Activated CD4-positive, alpha-beta memory T cell treated with anti-CD3 and anti-CD28 coated beads for 36 hours (primary cell): ENCODE data around the gene NDUFA6. TPM values are rescaled to one million over a fixed set of nuclear protein-coding genes. Genes with fewer than 3 reads are reported as not detected.

ENCODE experiments used
- CTCF ChIA-PET: fragments of 350-600 bp; sonication (Branson Sonifier 250); formaldehyde crosslinking; loops from one replicate; lab custom pipeline; 2021; ENCODE audit warnings: antibody characterized with exemption, inconsistent platforms; lab: Charles Lee
- POLR2A ChIA-PET: fragments of 350-600 bp; sonication (Branson Sonifier 250); formaldehyde crosslinking; loops from one replicate; lab custom pipeline; 2021; ENCODE audit warnings: antibody characterized with exemption; lab: Charles Lee
- DNase-seq: peaks from one replicate; pipeline ENCODE4 v3.0.0-alpha.2; 2020
- H3K27ac Mint-ChIP-seq: one replicate; pipeline ENCODE4 v1.8.0; 2021; ENCODE audit warnings: mixed read lengths
- H3K27me3 Mint-ChIP-seq: one replicate; pipeline ENCODE4 v1.8.0; 2021; ENCODE audit warnings: mixed read lengths
- H3K36me3 Mint-ChIP-seq: one replicate; pipeline ENCODE4 v1.8.0; 2021; ENCODE audit warnings: mixed read lengths
- H3K4me1 Mint-ChIP-seq: one replicate; pipeline ENCODE4 v1.8.0; 2021; ENCODE audit warnings: low read depth, mixed read lengths
- H3K4me3 Mint-ChIP-seq: one replicate; pipeline ENCODE4 v1.8.0; 2021; ENCODE audit warnings: mild to moderate bottlenecking, mixed read lengths
- H3K9me3 Mint-ChIP-seq: one replicate; pipeline ENCODE4 v1.8.0; 2021; ENCODE audit warnings: mixed read lengths
- intact Hi-C: fragments of 100-400 bp; cut with micrococcal nuclease; formaldehyde crosslinking; loops from one replicate; pipeline ENCODE4 v1.15.1; 2023
- total RNA-seq, 2 experiments: library from RNA; stranded (reverse); gene quantifications; one replicate each; pipeline ENCODE4 v1.2.3, GENCODE V29; 2021

The NDUFA6 gene
- total RNA-seq, 2 experiments from 2014 or later = 124 to 129 TPM

- intact Hi-C loops = loop anchor here (1.0 to 5.0 kb wide), 5 partner anchors 20 to 288 kb away; partner anchors contain the start of genes CENPM, NDUFA6 and SEPTIN3
- DNase-seq = no peak
- peak overlapping the region; percentile 88 for H3K4me3 Mint-ChIP-seq
- H3K36me3 Mint-ChIP-seq = peaks cover 16% of the 10 kb centered on the region
- ChIA-PET POLR2A (interaction anchor here (0.5 to 2.6 kb wide), 10 partner anchors 10 to 269 kb away, joined by 3 to 19 read pairs (median 4); partner anchors contain the start of genes CCDC134, CENPM, NDUFA6 and SMDT1), CTCF (interaction anchor here (0.7 to 1.6 kb wide), 6 partner anchors 20 to 374 kb away, joined by 3 to 5 read pairs (median 4); partner anchors contain the start of gene NDUFA6)
- peak overlapping the region; percentile 89 for H3K27ac Mint-ChIP-seq
- no peaks in the 10 kb centered on the region for H3K27me3 Mint-ChIP-seq
- peaks cover 26% of the 10 kb centered on the region for H3K4me1 Mint-ChIP-seq
- no peaks in the 10 kb centered on the region for H3K9me3 Mint-ChIP-seq
Measured at GRCh38 chr22:42069801-42070516, 20.6 kb downstream of the NDUFA6 start.

DNA sequence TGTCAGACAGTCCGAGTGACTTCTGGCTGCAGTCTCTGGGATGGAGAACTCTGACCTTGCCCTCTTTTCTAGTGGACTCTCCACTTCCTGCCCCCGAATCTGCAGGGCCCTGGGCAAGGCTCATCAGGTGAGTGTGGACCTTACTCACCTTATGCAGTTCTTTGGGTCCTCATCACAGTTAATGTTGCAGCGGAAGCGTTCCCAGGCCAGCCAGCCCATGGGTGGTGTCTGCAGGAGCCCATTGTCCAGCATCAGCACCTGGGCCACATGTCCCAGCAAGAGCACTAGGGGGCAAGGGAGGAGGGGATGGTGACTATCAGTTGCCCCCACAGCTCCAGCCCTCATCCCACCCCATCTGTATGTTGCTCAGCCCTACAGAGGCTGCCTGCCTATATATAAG is 22.3 kb downstream of the NDUFA6 start:
- CTCF ChIA-PET = interaction anchor here (1.6 kb wide), 1 partner anchor 371 kb away, joined by 4 read pairs; no protein-coding TSS in a partner anchor
- H3K9me3 Mint-ChIP-seq = no peaks in the 10 kb centered on the region
- intact Hi-C loops = no loop called here
- H3K27ac Mint-ChIP-seq = no peak overlapping the region
- no peak for DNase-seq
- POLR2A ChIA-PET = interaction anchor here (1.3 to 2.6 kb wide), 2 partner anchors 22 to 37 kb away, joined by 3 to 7 read pairs; partner anchors contain the start of gene NDUFA6
- H3K4me3 Mint-ChIP-seq = no peak overlapping the region
- no peaks in the 10 kb centered on the region for H3K27me3 Mint-ChIP-seq
- H3K36me3 Mint-ChIP-seq = peaks cover 22% of the 10 kb centered on the region
- H3K4me1 Mint-ChIP-seq = peaks cover 21% of the 10 kb centered on the region

DNA sequence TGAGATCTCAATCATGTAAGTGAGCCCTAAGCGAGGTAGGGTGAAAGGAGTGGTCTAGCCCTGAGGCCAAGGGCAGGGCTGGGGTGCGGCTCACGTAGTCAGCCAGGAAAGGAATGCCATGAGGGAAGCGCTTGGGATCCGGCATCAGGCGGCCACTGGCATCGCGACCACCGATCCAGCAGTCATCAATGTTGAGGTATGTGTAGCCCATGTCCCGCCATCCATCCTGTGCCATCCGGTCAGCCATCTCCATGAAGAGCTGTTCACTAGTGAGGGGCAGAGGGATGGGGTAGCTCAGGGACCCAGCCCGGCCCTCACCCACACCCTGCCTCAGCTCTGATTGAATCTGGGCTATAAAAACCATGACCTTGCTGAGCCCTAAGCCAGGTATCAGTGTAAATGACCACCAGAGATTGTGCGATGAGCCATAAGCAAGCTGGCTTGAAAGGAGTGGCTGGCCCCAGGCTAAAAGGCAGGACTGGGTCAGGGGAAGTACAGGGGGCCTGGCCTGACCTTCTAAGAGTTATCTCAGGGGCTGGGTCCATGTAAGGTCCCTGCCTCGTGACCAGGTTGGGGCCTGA is 22.8 kb downstream of the NDUFA6 start:
- CTCF ChIA-PET = no interaction called here
- POLR2A ChIA-PET = interaction anchor here (1.3 kb wide), 1 partner anchor 22 kb away, joined by 3 read pairs; the partner anchor contains the start of gene NDUFA6
- Mint-ChIP-seq H3K4me1 (peaks cover 17% of the 10 kb centered on the region), H3K36me3 (peaks cover 28% of the 10 kb centered on the region), H3K27me3 (no peaks in the 10 kb centered on the region), H3K9me3 (no peaks in the 10 kb centered on the region), H3K4me3 (no peak overlapping the region), H3K27ac (no peak overlapping the region)
- no peak for DNase-seq
- intact Hi-C loops = no loop called here

DNA sequence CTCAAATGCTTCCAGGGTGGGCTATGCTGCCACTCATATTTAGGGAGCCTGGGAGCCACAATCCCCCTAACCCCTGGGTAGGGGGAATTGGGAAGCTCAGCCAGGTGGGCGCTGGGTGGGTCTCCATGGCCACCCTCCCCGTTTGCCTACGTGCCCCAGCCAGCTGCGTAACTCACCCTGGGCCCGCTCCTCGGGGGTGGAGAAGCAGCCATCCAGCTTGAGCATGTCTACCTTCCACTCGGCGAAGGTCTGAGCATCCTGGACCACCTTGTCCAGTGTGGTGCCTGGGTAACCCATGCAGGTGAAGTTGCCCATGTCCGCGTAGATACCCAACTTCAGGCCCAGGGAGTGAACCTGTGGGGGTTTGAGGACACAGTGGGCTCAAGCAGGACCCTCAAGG is 23.6 kb downstream of the NDUFA6 start:
- no peak for DNase-seq

GRCh38 chr22:42066126-42066761 is 24.3 kb downstream of the NDUFA6 start:
- Mint-ChIP-seq H3K4me1 (peaks cover 9% of the 10 kb centered on the region), H3K27me3 (no peaks in the 10 kb centered on the region), H3K27ac (no peak overlapping the region), H3K4me3 (no peak overlapping the region), H3K9me3 (no peaks in the 10 kb centered on the region), H3K36me3 (peaks cover 32% of the 10 kb centered on the region)
- ChIA-PET CTCF (no interaction called here), POLR2A (no interaction called here)
- intact Hi-C loops = no loop called here
- DNase-seq = no peak

More for the DNA sequence above, 23.6 kb downstream of the NDUFA6 start:
- peaks cover 16% of the 10 kb centered on the region for H3K4me1 Mint-ChIP-seq
- no peak overlapping the region for H3K4me3 Mint-ChIP-seq
- intact Hi-C loops = no loop called here
- ChIA-PET CTCF (no interaction called here), POLR2A (no interaction called here)
- no peaks in the 10 kb centered on the region for H3K27me3 Mint-ChIP-seq
- no peak overlapping the region for H3K27ac Mint-ChIP-seq
- H3K9me3 Mint-ChIP-seq = no peaks in the 10 kb centered on the region
- H3K36me3 Mint-ChIP-seq = peaks cover 31% of the 10 kb centered on the region

DNA sequence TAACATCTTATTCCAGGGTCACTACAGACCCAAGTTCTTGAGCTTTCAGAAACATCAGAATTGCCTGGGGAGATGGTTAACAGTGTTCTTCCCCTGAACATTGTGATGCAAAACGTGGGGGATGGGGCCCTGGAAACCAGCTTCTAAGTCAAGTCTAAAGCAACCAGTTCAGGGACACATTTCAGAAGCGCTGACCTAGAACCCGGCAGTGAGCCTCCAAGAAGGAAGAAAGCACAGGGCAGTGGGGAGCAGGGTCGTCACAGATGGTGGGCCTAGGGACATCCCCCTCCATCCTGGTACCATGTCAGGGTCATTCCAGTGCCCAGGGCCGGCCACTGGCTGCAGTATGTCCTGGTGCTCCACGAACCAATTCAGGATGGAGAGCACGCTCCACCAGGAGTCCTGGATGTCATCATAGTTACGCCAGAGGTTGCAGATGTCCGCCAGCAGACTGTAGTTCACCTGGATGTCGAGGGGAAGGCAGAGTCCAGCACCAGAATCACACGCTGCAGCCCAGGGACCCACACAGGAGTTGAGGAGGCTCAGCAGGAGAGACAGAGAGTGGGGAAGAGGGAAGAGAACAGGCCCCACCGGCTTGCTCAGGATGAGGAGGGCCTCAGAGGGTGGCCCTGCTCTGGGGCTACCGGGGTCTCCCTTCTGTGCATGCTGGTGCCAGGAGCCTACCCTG is 25.0 kb downstream of the NDUFA6 start:
- Mint-ChIP-seq H3K36me3 (peaks cover 38% of the 10 kb centered on the region), H3K4me3 (no peak overlapping the region), H3K27ac (no peak overlapping the region), H3K4me1 (peaks cover 7% of the 10 kb centered on the region), H3K27me3 (no peaks in the 10 kb centered on the region), H3K9me3 (no peaks in the 10 kb centered on the region)
- ChIA-PET CTCF (no interaction called here), POLR2A (interaction anchor here (0.5 kb wide), 1 partner anchor 341 kb away, joined by 4 read pairs; no protein-coding TSS in a partner anchor)
- DNase-seq = no peak
- intact Hi-C loops = no loop called here

GRCh38 chr22:42064629-42065028 is 25.9 kb downstream of the NDUFA6 start:
- Mint-ChIP-seq H3K36me3 (peaks cover 47% of the 10 kb centered on the region), H3K9me3 (no peaks in the 10 kb centered on the region), H3K4me3 (no peak overlapping the region), H3K27ac (no peak overlapping the region), H3K27me3 (no peaks in the 10 kb centered on the region), H3K4me1 (peaks cover 7% of the 10 kb centered on the region)
- POLR2A ChIA-PET = no interaction called here
- intact Hi-C loops = no loop called here
- CTCF ChIA-PET = no interaction called here
- DNase-seq = no peak

- Mint-ChIP-seq H3K4me3 (no peak overlapping the region), H3K9me3 (peaks cover 7% of the 10 kb centered on the region), H3K27ac (no peak overlapping the region), H3K36me3 (peaks cover 63% of the 10 kb centered on the region), H3K27me3 (no peaks in the 10 kb centered on the region), H3K4me1 (peaks cover 2% of the 10 kb centered on the region)
- intact Hi-C loops = no loop called here
- DNase-seq = no peak
- POLR2A ChIA-PET = interaction anchor here (0.6 to 0.9 kb wide), 2 partner anchors 18 to 47 kb away, joined by 3 to 4 read pairs; no protein-coding TSS in a partner anchor
- CTCF ChIA-PET = no interaction called here
Measured at GRCh38 chr22:42062506-42063170, 27.9 kb downstream of the NDUFA6 start.

GRCh38 chr22:42061041-42061440 is 29.5 kb downstream of the NDUFA6 start:
- ChIA-PET POLR2A (interaction anchor here (0.5 to 0.7 kb wide), 3 partner anchors 15 to 384 kb away, joined by 3 read pairs; no protein-coding TSS in a partner anchor), CTCF (no interaction called here)
- no peaks in the 10 kb centered on the region for H3K4me1 Mint-ChIP-seq
- H3K9me3 Mint-ChIP-seq = peaks cover 20% of the 10 kb centered on the region
- DNase-seq = no peak
- H3K36me3 Mint-ChIP-seq = peaks cover 64% of the 10 kb centered on the region
- intact Hi-C loops = no loop called here
- H3K27me3 Mint-ChIP-seq = no peaks in the 10 kb centered on the region
- no peak overlapping the region for H3K4me3 Mint-ChIP-seq
- H3K27ac Mint-ChIP-seq = no peak overlapping the region

DNA sequence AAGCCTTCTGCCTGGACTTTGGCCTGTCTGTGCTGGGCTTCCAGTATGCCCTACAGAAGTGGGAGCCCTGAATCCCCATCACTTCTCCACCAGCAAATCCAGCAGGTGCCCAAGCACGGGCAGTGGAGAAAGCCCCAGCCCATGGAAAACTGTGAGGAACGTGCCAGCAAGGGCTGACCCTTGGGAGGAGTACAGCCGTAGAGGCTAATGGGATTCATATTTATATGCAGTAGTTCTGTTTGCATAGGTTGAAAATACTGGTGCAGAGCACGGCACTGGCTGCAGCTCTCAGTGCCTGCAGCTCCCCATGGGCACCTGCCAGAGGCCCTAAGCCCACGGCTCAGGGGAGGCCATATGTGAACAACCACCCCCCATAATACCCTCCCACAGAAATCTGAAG is 30.1 kb downstream of the NDUFA6 start:
- POLR2A ChIA-PET = interaction anchor here (0.5 kb wide), 1 partner anchor 250 kb away, joined by 3 read pairs; no protein-coding TSS in a partner anchor
- Mint-ChIP-seq H3K27me3 (no peaks in the 10 kb centered on the region), H3K4me1 (no peaks in the 10 kb centered on the region), H3K9me3 (peaks cover 20% of the 10 kb centered on the region), H3K4me3 (no peak overlapping the region), H3K27ac (no peak overlapping the region), H3K36me3 (peaks cover 61% of the 10 kb centered on the region)
- intact Hi-C loops = no loop called here
- CTCF ChIA-PET = no interaction called here
- DNase-seq = no peak
